ENCODE results near the gene MAGI2. TPM values are rescaled to one million over a fixed set of nuclear protein-coding genes. Genes with fewer than 3 reads are reported as not detected.

MAGI2 gene
- total RNA-seq, 2 donors from 2014 or later, result 3.9 to 10.5 TPM

DNA sequence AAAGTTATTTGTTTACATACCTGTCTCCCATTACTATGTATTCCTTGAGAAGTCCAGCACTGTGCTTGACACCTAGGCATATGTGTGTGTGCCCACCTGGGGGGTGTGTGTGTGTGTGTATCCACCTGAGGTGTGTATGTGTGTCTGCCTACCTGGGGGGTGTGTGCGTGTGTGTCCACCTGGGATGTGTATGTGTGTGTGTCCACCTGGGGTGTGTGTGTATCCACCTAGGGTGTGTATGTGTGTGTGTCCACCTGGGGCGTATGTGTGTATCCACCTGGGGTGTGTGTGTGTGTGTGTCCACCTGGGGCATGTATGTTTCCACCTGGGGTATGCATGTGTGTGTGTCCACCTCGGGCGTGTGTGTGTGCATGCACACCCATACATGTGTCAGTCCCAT, 1051.4 kb downstream of the MAGI2 start:
- Histone ChIP-seq H3K4me3 (no peak overlapping the region), H3K27ac (no peak overlapping the region), H3K27me3 (no peaks in the 10 kb centered on the region), H3K4me1 (no peaks in the 10 kb centered on the region), H3K9me3 (no peaks in the 10 kb centered on the region), H3K36me3 (replicated peaks in 1 of 2; ENCODE audit: insufficient read depth in 1 of 2, low read depth in 2 of 2) (no peaks in the 10 kb centered on the region)
- TF ChIP-seq, protein P1, sequence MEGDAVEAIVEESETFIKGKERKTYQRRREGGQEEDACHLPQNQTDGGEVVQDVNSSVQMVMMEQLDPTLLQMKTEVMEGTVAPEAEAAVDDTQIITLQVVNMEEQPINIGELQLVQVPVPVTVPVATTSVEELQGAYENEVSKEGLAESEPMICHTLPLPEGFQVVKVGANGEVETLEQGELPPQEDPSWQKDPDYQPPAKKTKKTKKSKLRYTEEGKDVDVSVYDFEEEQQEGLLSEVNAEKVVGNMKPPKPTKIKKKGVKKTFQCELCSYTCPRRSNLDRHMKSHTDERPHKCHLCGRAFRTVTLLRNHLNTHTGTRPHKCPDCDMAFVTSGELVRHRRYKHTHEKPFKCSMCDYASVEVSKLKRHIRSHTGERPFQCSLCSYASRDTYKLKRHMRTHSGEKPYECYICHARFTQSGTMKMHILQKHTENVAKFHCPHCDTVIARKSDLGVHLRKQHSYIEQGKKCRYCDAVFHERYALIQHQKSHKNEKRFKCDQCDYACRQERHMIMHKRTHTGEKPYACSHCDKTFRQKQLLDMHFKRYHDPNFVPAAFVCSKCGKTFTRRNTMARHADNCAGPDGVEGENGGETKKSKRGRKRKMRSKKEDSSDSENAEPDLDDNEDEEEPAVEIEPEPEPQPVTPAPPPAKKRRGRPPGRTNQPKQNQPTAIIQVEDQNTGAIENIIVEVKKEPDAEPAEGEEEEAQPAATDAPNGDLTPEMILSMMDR (IDR thresholded peaks at IDR 0.05), result no peak
- no peak for TF ChIP-seq POLR2A (IDR thresholded peaks at IDR 0.05)
- no peak for DNase-seq
- no peak for ATAC-seq
- WGBS, 2 donors, result 88% methylated on average over 4 of the region's 4 CpGs
- intact Hi-C loops (cut with DNase I), result no loop called here

DNA sequence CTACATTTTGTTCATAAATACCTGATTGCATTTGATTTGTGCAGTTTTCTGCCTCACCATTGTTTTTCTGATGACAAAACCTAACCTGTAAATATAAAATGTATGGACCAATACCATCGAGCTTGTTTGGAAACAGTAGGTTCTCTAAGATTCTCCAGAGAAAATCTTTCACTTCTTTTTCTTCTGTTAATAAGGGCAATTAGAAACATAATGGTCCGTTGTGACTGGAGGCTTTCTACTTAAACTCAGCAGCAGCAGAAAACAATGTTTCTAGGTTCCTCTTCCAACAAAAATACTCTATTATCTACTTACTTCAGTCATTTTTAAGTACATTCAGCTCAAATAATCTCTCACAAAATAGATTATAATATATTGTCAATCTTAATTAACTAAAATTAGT, 1053.4 kb downstream of the MAGI2 start:
- intact Hi-C loops (cut with DNase I), result no loop called here
- Histone ChIP-seq H3K9me3 (no peaks in the 10 kb centered on the region), H3K4me1 (no peaks in the 10 kb centered on the region), H3K27me3 (no peaks in the 10 kb centered on the region), H3K27ac (no peak overlapping the region), H3K4me3 (no peak overlapping the region), H3K36me3 (replicated peaks in 1 of 2; ENCODE audit: insufficient read depth in 1 of 2, low read depth in 2 of 2) (no peaks in the 10 kb centered on the region)
- DNase-seq, result no peak
- TF ChIP-seq POLR2A (IDR thresholded peaks at IDR 0.05), result no peak
- TF ChIP-seq, protein P1 (IDR thresholded peaks at IDR 0.05), result no peak
- 36 to 50% methylated on average over 2 of the region's 2 CpGs for WGBS, 2 donors
- no peak for ATAC-seq

DNA sequence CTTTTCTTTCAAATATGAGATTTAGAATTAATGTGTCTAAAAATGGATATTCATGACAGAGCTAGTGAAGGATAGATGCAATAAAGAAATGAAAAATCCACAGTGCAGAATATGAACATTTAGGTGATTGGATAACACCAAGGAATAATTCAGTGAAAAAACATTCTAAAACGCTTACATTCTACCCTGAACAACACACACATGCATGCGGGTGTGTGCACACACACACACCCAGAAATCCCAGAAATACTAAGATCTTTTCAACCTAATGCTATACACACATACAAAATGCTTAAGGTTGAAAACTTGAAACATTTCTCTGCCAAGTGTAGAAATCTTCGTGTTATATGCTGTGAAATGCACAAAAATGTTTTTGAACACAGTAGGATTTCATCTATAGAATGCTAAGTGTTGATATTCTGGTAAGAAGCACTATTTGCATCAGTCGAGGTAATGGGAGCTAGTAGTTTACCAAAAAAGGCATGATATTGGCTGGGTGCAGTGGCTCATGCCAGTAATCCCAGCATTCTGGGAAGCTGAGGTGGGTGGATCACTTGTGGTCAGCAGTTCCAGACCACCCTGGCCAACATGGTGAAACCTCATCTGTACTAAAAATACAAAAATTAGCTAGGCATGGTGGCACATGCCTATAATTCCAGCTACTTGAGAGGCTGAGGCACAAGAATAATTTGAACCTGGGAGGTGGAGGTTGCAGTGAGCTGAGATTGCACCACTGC, 1054.3 kb downstream of the MAGI2 start:
- intact Hi-C loops (cut with DNase I), result no loop called here
- no peak for ATAC-seq
- DNase-seq, result no peak
- no peaks in the 10 kb centered on the region for H3K9me3 ChIP-seq
- H3K4me3 ChIP-seq, result no peak overlapping the region
- H3K27ac ChIP-seq, result no peak overlapping the region
- no peaks in the 10 kb centered on the region for H3K4me1 ChIP-seq
- H3K36me3 ChIP-seq (replicated peaks in 1 of 2; ENCODE audit: insufficient read depth in 1 of 2, low read depth in 2 of 2), result no peaks in the 10 kb centered on the region
- H3K27me3 ChIP-seq, result no peaks in the 10 kb centered on the region
- TF ChIP-seq, protein P1 (IDR thresholded peaks at IDR 0.05), result no peak
- TF ChIP-seq POLR2A (IDR thresholded peaks at IDR 0.05), result no peak
- 71 to 83% methylated on average over 4 of the region's 4 CpGs for WGBS, 2 donors

GRCh38 chr7:78398576-78398975, 1054.9 kb downstream of the MAGI2 start:
- intact Hi-C loops (cut with DNase I), result no loop called here
- Histone ChIP-seq H3K4me1 (no peaks in the 10 kb centered on the region), H3K27ac (no peak overlapping the region), H3K27me3 (no peaks in the 10 kb centered on the region), H3K4me3 (no peak overlapping the region), H3K9me3 (no peaks in the 10 kb centered on the region), H3K36me3 (replicated peaks in 1 of 2; ENCODE audit: insufficient read depth in 1 of 2, low read depth in 2 of 2) (no peaks in the 10 kb centered on the region)
- WGBS, 2 donors, result 71 to 75% methylated on average over 2 of the region's 2 CpGs
- no peak for ATAC-seq
- no peak for DNase-seq
- TF ChIP-seq, protein P1 (IDR thresholded peaks at IDR 0.05), result no peak
- no peak for TF ChIP-seq POLR2A (IDR thresholded peaks at IDR 0.05)

DNA sequence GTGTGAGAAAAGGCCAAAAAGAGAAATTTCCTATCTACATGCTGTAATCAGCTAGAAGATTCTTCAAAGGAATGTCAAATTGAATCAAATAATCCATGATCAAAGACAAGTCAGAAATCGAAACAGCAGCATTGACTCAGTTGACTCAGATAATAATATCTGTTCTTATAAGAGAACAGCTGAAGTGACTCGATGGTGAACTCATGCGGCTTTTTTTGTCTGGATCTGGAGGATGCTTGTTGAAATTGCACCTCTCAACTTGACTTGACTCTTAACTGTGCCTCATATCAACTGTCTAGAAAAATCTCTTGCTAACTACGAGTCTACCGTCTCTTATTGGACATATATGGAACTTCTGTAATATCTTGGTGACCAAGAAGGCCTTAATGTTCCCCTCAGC, 1055.4 kb downstream of the MAGI2 start:
- DNase-seq (no peak), ATAC-seq (no peak)
- Histone ChIP-seq H3K9me3 (no peaks in the 10 kb centered on the region), H3K27me3 (no peaks in the 10 kb centered on the region), H3K27ac (no peak overlapping the region), H3K36me3 (replicated peaks in 1 of 2; ENCODE audit: insufficient read depth in 1 of 2, low read depth in 2 of 2) (no peaks in the 10 kb centered on the region), H3K4me3 (no peak overlapping the region), H3K4me1 (no peaks in the 10 kb centered on the region)
- intact Hi-C loops (cut with DNase I), result no loop called here
- WGBS, 2 donors, result 84 to 91% methylated on average over 5 of the region's 5 CpGs
- TF ChIP-seq POLR2A (IDR thresholded peaks at IDR 0.05), result no peak
- TF ChIP-seq, protein P1 (IDR thresholded peaks at IDR 0.05), result no peak

All from body of pancreas (tissue), 4 donors.